Measurements from ENCODE around the gene ARPC1B.

DNA sequence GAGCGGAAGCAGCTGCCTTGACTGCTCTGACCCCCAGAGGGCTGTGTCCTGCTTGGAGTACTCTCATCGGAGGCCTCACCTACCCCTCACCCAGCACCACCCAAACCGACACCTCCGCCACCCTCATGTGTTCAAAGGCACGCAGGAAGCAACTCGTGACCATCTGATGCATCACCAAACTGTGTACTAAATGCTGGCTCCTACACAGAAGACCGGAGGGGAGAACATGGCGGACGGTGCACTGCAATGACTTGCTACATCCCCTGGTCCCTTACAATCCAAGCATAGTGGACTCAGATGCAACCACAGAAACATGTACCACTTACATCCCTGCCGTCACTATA lies 30.4 kb downstream of the ARPC1B start:
- TF ChIP-seq, protein P1, sequence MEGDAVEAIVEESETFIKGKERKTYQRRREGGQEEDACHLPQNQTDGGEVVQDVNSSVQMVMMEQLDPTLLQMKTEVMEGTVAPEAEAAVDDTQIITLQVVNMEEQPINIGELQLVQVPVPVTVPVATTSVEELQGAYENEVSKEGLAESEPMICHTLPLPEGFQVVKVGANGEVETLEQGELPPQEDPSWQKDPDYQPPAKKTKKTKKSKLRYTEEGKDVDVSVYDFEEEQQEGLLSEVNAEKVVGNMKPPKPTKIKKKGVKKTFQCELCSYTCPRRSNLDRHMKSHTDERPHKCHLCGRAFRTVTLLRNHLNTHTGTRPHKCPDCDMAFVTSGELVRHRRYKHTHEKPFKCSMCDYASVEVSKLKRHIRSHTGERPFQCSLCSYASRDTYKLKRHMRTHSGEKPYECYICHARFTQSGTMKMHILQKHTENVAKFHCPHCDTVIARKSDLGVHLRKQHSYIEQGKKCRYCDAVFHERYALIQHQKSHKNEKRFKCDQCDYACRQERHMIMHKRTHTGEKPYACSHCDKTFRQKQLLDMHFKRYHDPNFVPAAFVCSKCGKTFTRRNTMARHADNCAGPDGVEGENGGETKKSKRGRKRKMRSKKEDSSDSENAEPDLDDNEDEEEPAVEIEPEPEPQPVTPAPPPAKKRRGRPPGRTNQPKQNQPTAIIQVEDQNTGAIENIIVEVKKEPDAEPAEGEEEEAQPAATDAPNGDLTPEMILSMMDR (IDR thresholded peaks at IDR 0.05; ENCODE audit: insufficient read depth, low read depth, low read length) = no peak
- no peak for TF ChIP-seq EZH2 (IDR thresholded peaks at IDR 0.05; ENCODE audit: insufficient read depth, low read length)
